B cell (primary cell): Measurements from ENCODE around the gene PPP1R14C. TPM values are rescaled to one million over a fixed set of nuclear protein-coding genes. Genes with fewer than 3 reads are reported as not detected.

Experiments used
- ATAC-seq: fragments of 200-7000 bp; cut with Tn5 transposase; one replicate; pipeline ENCODE4 v1.10.0; 2021; ENCODE audit warnings: low read depth, mild to moderate bottlenecking, moderate number of reproducible peaks, moderate library complexity
- CTCF ChIA-PET: fragments of 350-600 bp; sonication (Branson Sonifier 250); formaldehyde crosslinking; loops from one replicate; lab custom pipeline; 2021; ENCODE audit warnings: antibody characterized with exemption, inconsistent platforms; lab: Charles Lee
- POLR2A ChIA-PET: fragments of 350-600 bp; sonication (Branson Sonifier 250); formaldehyde crosslinking; loops from one replicate; lab custom pipeline; 2021; ENCODE audit warnings: antibody characterized with exemption; lab: Charles Lee
- DNase-seq: peaks from one replicate; pipeline ENCODE4 v3.0.0; 2013
- H2AFZ ChIP-seq: 2 replicates; pipeline ENCODE4 v1.6.1; 2012; ENCODE audit warnings: mild to moderate bottlenecking, low read depth, low read length; ENCODE audit not compliant: insufficient read depth, poor library complexity, severe bottlenecking
- H3K27ac ChIP-seq, 2 donors: 1 replicate in 1 of 2; 2 replicates in 1 of 2; pipeline ENCODE4 v1.5.1; 2012 to 2013; ENCODE audit warnings: low read length in 2 of 2, mild to moderate bottlenecking in 2 of 2, moderate library complexity in 1 of 2
- H3K27me3 ChIP-seq, 4 experiments: fragments of 200-600 bp in 1 of 4; sonication (generic) in 1 of 4; replicated peaks in 1 of 4; 1 replicate in 2 of 4; 2 replicates in 2 of 4; pipeline versions ENCODE4 v1.6.1 to v1.7.0; 2013 to 2016; ENCODE audit warnings: low read length in 3 of 4, mild to moderate bottlenecking in 2 of 4, mixed read lengths in 1 of 4, moderate library complexity in 1 of 4; ENCODE audit not compliant: insufficient read depth in 4 of 4, control insufficient read depth in 3 of 4; ENCODE audit errors: control extremely low read depth in 1 of 4
- H3K36me3 ChIP-seq, 2 experiments: replicated peaks in 1 of 2; 1 replicate in 1 of 2; 2 replicates in 1 of 2; pipeline versions ENCODE4 v1.6.1 to v1.7.1; 2013; ENCODE audit warnings: low read length in 1 of 2; ENCODE audit not compliant: insufficient read depth in 2 of 2, control insufficient read depth in 1 of 2; ENCODE audit errors: control extremely low read depth in 1 of 2, extremely low read depth in 1 of 2
- H3K4me1 ChIP-seq, 2 donors: fragments of 200-600 bp in 1 of 2; sonication (generic) in 1 of 2; 1 replicate in 1 of 2; 2 replicates in 1 of 2; pipeline versions ENCODE4 v1.5.1 to v1.6.1; 2013 to 2017; ENCODE audit warnings: low read length in 2 of 2; ENCODE audit not compliant: control insufficient read depth in 2 of 2, insufficient read depth in 2 of 2
- H3K4me2 ChIP-seq: replicated peaks from 2 replicates; pipeline ENCODE3; 2012; ENCODE audit warnings: mild to moderate bottlenecking, low read depth, low read length; ENCODE audit not compliant: poor library complexity, severe bottlenecking
- H3K4me3 ChIP-seq, 5 experiments: fragments of 200-600 bp in 1 of 5; sonication (generic) in 1 of 5; 1 replicate in 3 of 5; 2 replicates in 2 of 5; pipeline versions ENCODE4 v1.5.1 to v1.7.0; 2011 to 2016; ENCODE audit warnings: low read length in 4 of 5, mild to moderate bottlenecking in 4 of 5, low read depth in 2 of 5, control low read depth in 1 of 5, moderate library complexity in 1 of 5; ENCODE audit not compliant: insufficient read depth in 1 of 5; ENCODE audit errors: control extremely low read depth in 1 of 5, extremely low read depth in 1 of 5
- H3K79me2 ChIP-seq: fragments of 200-600 bp; sonication (generic); one replicate; pipeline ENCODE4 v1.6.0; 2016; ENCODE audit warnings: low read length; ENCODE audit not compliant: control insufficient read depth, insufficient read depth
- H3K9ac ChIP-seq: fragments of 200-600 bp; sonication (generic); 2 replicates; pipeline ENCODE4 v1.6.1; 2017; ENCODE audit warnings: mild to moderate bottlenecking, low read length, moderate library complexity
- H3K9me3 ChIP-seq, 3 donors: one replicate each; pipeline versions ENCODE4 v1.6.1 to v1.7.1; 2013; ENCODE audit warnings: low read length in 2 of 3; ENCODE audit not compliant: control insufficient read depth in 2 of 3, insufficient read depth in 1 of 3; ENCODE audit errors: control extremely low read depth in 1 of 3
- H4K20me1 ChIP-seq: 2 replicates; pipeline ENCODE4 v1.6.0; 2012; ENCODE audit warnings: mild to moderate bottlenecking, low read length; ENCODE audit not compliant: insufficient read depth, control insufficient read depth, poor library complexity, severe bottlenecking
- H3K27ac Mint-ChIP-seq: one replicate; pipeline ENCODE4 v1.8.0; 2021; ENCODE audit warnings: mixed read lengths
- H3K27me3 Mint-ChIP-seq: one replicate; pipeline ENCODE4 v1.8.0; 2021; ENCODE audit warnings: mixed read lengths
- H3K4me1 Mint-ChIP-seq: one replicate; pipeline ENCODE4 v1.8.0; 2021; ENCODE audit warnings: mixed read lengths
- H3K4me3 Mint-ChIP-seq: one replicate; pipeline ENCODE4 v1.8.0; 2021; ENCODE audit warnings: mixed read lengths
- H3K9me3 Mint-ChIP-seq: one replicate; pipeline ENCODE4 v1.8.0; 2022; ENCODE audit warnings: mixed read lengths; ENCODE audit not compliant: insufficient read depth
- CTCF ChIP-seq: fragments of 200-600 bp; IDR thresholded peaks from one replicate; pipeline ENCODE4 v1.8.0; 2022; ENCODE audit warnings: antibody characterized with exemption, mild to moderate bottlenecking
- EZH2 ChIP-seq: IDR thresholded peaks from 2 replicates; pipeline ENCODE4 v1.6.1; 2012; ENCODE audit warnings: borderline replicate concordance, low read depth, mild to moderate bottlenecking, moderate library complexity, low read length; ENCODE audit not compliant: insufficient read depth, poor library complexity, severe bottlenecking
- WGBS: methylation state at CpG from one replicate; pipeline ENCODE4 v1.1.5; 2013; ENCODE audit warnings: missing lambda C conversion rate; ENCODE audit not compliant: insufficient coverage; 5-methylcytosine and 5-hydroxymethylcytosine counted together
- intact Hi-C: fragments of 100-400 bp; cut with micrococcal nuclease; formaldehyde crosslinking; loops from one replicate; pipeline ENCODE4 v1.10.0; 2022
- polyA plus RNA-seq: library from polyadenylated mRNA; depleted of rRNA; stranded (reverse); fragments of >200 nt; gene quantifications from 2 replicates; pipeline ENCODE4 v1.2.3, GENCODE V29; 2012
- total RNA-seq, 2 donors: library from RNA; stranded (reverse); fragments of 120-200 nt in 1 of 2; gene quantifications; 1 replicate in 1 of 2; 2 replicates in 1 of 2; pipeline versions ENCODE4 v1.2.3 to v1.2.4, GENCODE V29; 2013 to 2022

The PPP1R14C gene
- total and polyA plus RNA-seq, 2 donors (not counting 1 experiment from before 2014, with no cell fraction given), result not detected

GRCh38 chr6:150286912-150287311 is 144.1 kb downstream of the PPP1R14C start:
- DNase-seq (no peak), ATAC-seq (no peak)
- Mint-ChIP-seq H3K27me3 (peaks cover 45% of the 10 kb centered on the region), H3K4me1 (no peaks in the 10 kb centered on the region), H3K9me3 (no peaks in the 10 kb centered on the region), H3K4me3 (no peak overlapping the region), H3K27ac (no peak overlapping the region)
- Histone ChIP-seq H3K27ac (no peak overlapping the region), H2AFZ (no peak overlapping the region), H3K9ac (no peak overlapping the region), H4K20me1 (no peaks in the 10 kb centered on the region), H3K4me3 (no peak overlapping the region), H3K4me1 (no peaks in the 10 kb centered on the region), H3K4me2 (no peak overlapping the region), H3K79me2 (no peaks in the 10 kb centered on the region), H3K9me3 (no peaks in the 10 kb centered on the region), H3K36me3 (no peaks in the 10 kb centered on the region), H3K27me3 (peaks cover 0 to 40% (median 10%) of the 10 kb centered on the region in 4 experiments)
- ChIA-PET CTCF (no interaction called here), POLR2A (no interaction called here)
- intact Hi-C loops, result no loop called here
- TF ChIP-seq CTCF (no peak), EZH2 (no peak)
- WGBS, result 100% methylated on average over 1 of the region's 2 CpGs

DNA sequence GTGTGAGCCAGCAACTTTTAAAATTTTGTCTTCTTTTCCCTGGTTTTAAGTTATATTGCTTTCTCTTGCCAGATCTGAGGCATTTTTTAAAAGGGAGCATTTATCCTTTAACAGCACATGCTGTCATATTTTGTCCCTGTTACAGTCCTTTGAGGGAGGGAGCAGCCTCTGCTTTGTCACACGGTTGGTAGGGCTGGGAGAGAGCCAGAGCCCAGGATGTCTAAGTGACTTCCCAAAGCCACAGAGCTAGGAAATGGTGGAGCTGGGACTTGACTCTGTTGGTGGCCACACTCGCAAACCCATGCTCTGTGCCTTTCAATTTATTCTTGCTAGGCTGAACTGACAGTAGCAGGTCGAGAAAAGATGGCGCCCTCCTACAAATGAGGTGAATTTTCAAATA is 145.6 kb downstream of the PPP1R14C start:
- Histone ChIP-seq H3K4me1 (no peaks in the 10 kb centered on the region), H3K9ac (no peak overlapping the region), H3K27ac (no peak overlapping the region), H3K9me3 (no peaks in the 10 kb centered on the region), H3K36me3 (no peaks in the 10 kb centered on the region), H3K79me2 (no peaks in the 10 kb centered on the region), H2AFZ (no peak overlapping the region), H4K20me1 (no peaks in the 10 kb centered on the region), H3K4me2 (no peak overlapping the region), H3K27me3 (peaks cover 0 to 34% (median 8%) of the 10 kb centered on the region in 4 experiments), H3K4me3 (no peak overlapping the region)
- ATAC-seq (no peak), DNase-seq (no peak)
- CTCF ChIA-PET, result interaction anchor here (0.5 to 0.6 kb wide), 2 partner anchors 108 to 607 kb away, joined by 3 to 6 read pairs; no protein-coding TSS in a partner anchor
- WGBS, result 98% methylated on average over 4 of the region's 4 CpGs
- H3K4me1 Mint-ChIP-seq, result no peaks in the 10 kb centered on the region
- TF ChIP-seq CTCF, result no peak
- no peak for TF ChIP-seq EZH2
- intact Hi-C loops, result no loop called here
- H3K27me3 Mint-ChIP-seq, result peaks cover 43% of the 10 kb centered on the region
- H3K27ac Mint-ChIP-seq, result no peak overlapping the region
- POLR2A ChIA-PET, result no interaction called here
- H3K4me3 Mint-ChIP-seq, result no peak overlapping the region
- no peaks in the 10 kb centered on the region for H3K9me3 Mint-ChIP-seq
